Body of pancreas (tissue), 4 donors: Measurements from ENCODE around the gene ZC2HC1C.

Experiments
- POLR2A ChIP-seq, 3 donors: fragments of 450-650 bp; IDR thresholded peaks; one replicate each; pipeline ENCODE4 v1.6.1; 2016; ENCODE audit warnings: antibody characterized with exemption in 3 of 3, mild to moderate bottlenecking in 2 of 3
- TF ChIP-seq, protein P1 (sequence below), 7 experiments: fragments of 450-650 bp in 4 of 7; fragments of 200-600 bp in 3 of 7; sonication (generic) in 3 of 7; IDR thresholded peaks; one replicate each; pipeline ENCODE4 v1.5.1; 2016 to 2019; ENCODE audit warnings: antibody characterized with exemption in 7 of 7

DNA sequence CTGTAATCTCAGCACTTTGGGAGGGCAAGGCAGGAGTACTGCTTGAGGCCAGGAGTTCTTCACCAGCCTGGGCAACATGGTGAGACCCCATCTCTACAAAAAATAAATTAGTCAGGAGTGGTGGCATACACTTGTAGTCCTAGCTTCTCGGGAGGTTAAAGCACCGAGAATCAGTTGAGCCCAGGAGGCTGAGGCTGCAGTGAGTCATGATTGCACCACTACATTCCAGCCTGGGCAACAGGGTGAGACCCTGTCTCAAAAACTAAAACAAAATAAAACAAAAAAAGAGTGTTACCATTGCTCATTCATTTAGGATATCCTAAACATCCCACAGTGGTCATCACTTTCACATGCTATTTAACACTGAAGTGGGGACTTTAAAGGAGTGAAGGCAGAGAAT, 49.6 kb downstream of the ZC2HC1C start:
- TF ChIP-seq, protein P1, sequence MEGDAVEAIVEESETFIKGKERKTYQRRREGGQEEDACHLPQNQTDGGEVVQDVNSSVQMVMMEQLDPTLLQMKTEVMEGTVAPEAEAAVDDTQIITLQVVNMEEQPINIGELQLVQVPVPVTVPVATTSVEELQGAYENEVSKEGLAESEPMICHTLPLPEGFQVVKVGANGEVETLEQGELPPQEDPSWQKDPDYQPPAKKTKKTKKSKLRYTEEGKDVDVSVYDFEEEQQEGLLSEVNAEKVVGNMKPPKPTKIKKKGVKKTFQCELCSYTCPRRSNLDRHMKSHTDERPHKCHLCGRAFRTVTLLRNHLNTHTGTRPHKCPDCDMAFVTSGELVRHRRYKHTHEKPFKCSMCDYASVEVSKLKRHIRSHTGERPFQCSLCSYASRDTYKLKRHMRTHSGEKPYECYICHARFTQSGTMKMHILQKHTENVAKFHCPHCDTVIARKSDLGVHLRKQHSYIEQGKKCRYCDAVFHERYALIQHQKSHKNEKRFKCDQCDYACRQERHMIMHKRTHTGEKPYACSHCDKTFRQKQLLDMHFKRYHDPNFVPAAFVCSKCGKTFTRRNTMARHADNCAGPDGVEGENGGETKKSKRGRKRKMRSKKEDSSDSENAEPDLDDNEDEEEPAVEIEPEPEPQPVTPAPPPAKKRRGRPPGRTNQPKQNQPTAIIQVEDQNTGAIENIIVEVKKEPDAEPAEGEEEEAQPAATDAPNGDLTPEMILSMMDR (IDR thresholded peaks at IDR 0.05) = no peak
- TF ChIP-seq POLR2A (IDR thresholded peaks at IDR 0.05) = no peak
